ENCODE results near the gene SPINK1.

DNA sequence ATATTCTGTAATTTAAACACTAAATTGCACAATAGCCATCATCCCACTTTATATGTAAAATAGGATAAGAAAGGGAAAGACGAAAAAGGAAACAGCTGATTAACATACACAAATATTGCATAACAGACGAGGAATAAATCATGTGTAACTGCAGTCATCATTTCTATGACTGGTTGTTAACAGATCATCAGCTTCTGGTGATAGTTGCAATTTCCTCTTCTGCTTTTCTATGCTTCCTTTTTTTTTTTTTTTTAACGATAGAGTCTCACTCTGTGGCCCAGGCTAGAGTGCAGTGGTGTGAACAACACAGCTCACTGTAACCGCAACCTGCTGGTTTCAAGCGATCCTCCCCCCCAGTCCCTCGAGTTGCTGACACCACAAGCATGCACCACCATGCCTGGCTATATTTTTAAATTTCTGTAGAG is 26.4 kb downstream of the SPINK1 start:
- TF ChIP-seq CTCF (conservative IDR thresholded peaks at IDR 0.05; ENCODE audit: low read depth, low read length) (no peak), MAZ (IDR thresholded peaks at IDR 0.05; ENCODE audit: borderline replicate concordance, low read depth, low read length) (no peak), SMC3 (IDR thresholded peaks at IDR 0.05; ENCODE audit: low read depth, low read length) (no peak)
- TF ChIP-seq, protein P1, sequence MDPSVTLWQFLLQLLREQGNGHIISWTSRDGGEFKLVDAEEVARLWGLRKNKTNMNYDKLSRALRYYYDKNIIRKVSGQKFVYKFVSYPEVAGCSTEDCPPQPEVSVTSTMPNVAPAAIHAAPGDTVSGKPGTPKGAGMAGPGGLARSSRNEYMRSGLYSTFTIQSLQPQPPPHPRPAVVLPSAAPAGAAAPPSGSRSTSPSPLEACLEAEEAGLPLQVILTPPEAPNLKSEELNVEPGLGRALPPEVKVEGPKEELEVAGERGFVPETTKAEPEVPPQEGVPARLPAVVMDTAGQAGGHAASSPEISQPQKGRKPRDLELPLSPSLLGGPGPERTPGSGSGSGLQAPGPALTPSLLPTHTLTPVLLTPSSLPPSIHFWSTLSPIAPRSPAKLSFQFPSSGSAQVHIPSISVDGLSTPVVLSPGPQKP (IDR thresholded peaks at IDR 0.05; ENCODE audit: borderline replicate concordance, low read depth, low read length) = no peak
